ENCODE measurements around the gene JADE1.

DNA sequence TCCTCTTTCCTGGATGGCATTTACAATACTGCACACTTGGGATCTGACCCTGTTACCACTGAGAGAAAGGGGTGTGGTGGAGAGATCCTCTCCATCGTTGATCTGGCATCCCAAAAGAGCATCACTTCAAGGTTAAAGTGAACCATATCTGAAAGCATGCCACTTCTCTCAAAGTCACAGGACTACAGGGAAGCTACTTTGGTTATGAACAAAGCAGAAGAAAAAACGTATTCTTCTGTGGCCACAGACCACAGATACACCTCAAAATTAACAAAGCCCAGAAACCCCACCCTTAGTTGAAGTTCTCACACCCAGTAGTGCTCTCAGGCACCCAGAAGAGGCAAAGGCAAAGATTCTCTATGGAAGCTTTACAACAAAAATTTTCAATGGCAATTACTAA, 108.3 kb downstream of the JADE1 start:
- TF ChIP-seq, protein P1, sequence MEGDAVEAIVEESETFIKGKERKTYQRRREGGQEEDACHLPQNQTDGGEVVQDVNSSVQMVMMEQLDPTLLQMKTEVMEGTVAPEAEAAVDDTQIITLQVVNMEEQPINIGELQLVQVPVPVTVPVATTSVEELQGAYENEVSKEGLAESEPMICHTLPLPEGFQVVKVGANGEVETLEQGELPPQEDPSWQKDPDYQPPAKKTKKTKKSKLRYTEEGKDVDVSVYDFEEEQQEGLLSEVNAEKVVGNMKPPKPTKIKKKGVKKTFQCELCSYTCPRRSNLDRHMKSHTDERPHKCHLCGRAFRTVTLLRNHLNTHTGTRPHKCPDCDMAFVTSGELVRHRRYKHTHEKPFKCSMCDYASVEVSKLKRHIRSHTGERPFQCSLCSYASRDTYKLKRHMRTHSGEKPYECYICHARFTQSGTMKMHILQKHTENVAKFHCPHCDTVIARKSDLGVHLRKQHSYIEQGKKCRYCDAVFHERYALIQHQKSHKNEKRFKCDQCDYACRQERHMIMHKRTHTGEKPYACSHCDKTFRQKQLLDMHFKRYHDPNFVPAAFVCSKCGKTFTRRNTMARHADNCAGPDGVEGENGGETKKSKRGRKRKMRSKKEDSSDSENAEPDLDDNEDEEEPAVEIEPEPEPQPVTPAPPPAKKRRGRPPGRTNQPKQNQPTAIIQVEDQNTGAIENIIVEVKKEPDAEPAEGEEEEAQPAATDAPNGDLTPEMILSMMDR (conservative IDR thresholded peaks at IDR 0.05 in 1 of 2, IDR thresholded peaks at IDR 0.05 in 1 of 2; ENCODE audit: extremely low read depth in 1 of 2, insufficient read depth in 1 of 2, low read depth in 1 of 2, low read length in 2 of 2) = no peak
- no peak for TF ChIP-seq EZH2 (IDR thresholded peaks at IDR 0.05; ENCODE audit: borderline replicate concordance, low read length)

Data from mammary epithelial cell (primary cell).